Measurements from ENCODE around the gene TMEM185A.
"Not testable (repeated sequence)": the region's sequence is repeated elsewhere in the genome, so short reads cannot be mapped to it uniquely, and the experiment has no call there.

TMEM185A gene

DNA sequence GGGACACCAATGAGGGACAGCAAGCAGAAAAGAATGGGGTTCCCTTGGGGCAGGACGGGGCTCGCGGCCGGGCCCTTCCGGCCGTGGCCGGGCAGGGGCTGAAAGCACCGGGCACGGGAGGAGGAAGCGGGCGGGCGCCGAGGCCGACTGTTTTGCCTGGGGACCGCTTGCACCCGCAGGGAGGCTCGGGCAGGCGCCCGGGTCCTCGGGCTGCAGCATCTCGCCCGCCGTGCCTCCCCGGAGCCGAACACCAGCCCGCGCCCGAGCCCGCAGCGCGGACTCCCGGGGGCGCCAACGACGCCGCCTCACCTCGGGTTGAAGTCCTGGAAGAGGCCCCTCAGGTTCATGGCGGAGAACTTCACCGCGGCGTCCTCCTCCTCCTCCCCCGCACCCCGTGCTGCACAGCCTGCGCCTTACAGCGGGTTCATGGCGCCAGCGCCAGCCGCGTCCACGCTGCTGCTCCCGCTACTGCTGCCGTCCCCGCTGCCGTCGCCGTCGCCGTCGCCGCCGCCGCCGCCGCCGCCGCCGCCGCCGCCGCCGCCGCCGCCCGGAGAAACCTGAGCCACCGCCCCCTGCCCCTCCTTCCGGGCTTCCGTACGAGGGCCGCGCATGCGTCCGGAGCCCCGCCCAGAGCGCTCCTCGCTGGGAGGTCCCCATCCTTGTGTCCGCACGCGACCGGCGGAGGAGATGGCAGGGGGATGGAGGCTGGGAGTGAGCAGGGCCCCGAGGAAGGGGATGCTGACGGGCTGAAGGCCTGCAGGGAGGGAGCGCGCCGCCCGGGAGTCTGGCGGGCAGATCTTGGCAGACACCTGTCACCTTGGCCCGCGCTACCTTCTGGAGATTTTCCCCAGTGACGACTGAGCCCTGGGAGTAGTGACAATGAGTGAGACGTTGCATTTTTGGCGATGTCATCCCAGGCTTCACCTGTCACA lies at the start of gene TMEM185A:
TSS of gene TMEM185A (minus strand) at position 559 of the 932 bp plus-strand sequence. CDS start at position 347, 212 bp downstream.
- peak; percentile 52 for DNase-seq (ENCODE audit: low read depth)

DNA sequence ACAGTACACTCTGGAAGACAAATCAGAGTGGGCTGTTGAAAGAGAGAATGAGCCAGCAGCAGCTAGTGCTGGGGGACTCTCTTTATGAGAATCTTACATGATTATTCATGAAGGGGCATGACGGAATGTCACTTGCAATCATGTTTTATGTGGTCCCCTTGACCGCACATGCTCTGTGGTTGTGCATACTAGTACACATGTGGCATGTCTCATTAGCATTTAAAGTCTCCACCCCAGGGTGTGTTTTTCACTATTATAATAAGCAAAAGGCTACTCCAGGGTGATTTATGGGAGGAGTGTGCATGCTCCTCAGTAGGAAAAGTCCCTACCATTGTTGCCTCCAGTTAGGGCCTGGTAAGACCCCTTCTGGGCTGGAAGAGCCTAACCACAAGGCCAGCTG lies 49.6 kb upstream of the TMEM185A start:
- DNase-seq (ENCODE audit: low read depth) = no peak

DNA sequence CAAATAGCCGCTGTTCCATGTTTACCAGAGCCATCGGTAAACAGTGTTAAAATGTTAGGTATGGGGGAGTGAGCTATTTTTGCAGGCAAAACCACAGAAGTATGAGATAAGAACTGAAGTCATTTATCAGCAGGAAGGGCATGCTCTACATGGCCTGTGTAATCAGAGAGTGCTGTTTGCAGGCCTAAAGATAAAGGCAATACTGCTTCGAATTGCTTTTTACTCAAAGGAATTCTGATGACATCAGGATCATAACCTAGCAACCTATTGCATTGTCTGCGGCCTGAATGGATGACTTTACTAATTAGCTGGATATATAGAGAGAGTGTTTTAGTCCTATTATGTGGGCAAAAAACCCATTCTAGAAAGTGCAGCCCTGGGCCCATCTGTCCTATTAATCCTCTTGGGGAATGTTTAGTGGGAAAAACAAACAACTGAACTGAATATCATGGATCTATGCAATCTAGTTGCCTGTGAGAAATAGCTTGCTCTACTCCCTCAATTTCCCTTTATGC lies 47.6 kb upstream of the TMEM185A start:
- DNase-seq (ENCODE audit: low read depth) = not testable (repeated sequence)

DNA sequence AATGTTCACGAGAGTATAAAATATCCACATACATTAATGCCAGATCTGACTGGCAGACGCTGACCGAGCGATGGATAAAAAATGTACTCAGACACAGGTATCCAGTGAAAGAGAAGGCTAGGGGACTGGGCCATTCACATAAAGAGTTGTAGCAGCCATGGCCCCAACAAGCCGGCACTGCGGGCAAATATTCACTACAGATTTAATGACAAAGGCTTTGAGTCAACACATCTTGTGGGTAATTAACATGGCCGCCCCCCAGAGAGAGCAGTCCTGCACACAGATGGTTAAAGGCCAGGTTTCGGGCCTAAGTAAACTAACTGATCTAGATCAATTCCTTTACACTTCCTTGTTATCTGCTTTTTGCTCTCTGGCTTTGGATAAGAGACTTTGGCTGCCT lies 44.0 kb upstream of the TMEM185A start:
- DNase-seq (ENCODE audit: low read depth) = not testable (repeated sequence)

DNA sequence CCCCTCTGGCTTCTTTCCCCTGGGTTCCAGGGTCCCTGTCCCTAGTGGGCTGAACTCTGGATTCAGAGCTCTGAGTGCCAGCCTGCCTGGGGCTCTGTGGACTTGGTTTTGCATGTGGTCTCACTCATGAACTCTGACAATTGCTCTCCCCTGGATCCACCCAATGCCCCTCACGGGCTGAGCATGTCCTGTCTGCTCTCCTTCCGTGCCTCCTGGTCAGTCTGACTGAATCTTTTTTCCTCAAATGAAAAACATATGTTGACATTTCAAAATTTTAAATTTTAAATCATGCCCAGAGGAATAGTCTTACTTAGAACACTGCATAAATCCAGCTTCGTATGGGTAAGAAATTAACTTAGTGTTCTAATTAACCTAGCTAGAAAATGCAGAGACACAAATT lies 43.5 kb upstream of the TMEM185A start:
- DNase-seq (ENCODE audit: low read depth) = not testable (repeated sequence)

DNA sequence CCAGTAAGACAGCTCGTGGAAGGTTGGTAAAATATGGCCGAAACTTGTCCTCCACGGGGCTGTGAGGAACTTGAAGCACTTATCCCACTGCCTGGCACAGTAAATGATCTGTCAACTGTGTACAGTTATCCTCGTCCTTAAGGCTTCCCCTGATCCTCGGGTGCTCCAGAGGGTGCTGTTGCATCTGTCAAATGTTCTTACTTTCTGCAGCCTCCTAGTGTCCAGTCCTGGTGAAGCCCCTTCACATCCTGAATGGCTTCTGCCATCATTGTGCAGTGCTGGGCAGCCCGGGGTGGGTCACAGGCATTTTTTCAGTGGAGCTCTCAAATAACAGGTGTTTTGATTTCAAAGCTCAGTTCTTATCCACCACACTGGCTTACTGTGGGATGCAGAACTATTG lies 29.0 kb upstream of the TMEM185A start:
- DNase-seq (ENCODE audit: low read depth) = not testable (repeated sequence)

DNA sequence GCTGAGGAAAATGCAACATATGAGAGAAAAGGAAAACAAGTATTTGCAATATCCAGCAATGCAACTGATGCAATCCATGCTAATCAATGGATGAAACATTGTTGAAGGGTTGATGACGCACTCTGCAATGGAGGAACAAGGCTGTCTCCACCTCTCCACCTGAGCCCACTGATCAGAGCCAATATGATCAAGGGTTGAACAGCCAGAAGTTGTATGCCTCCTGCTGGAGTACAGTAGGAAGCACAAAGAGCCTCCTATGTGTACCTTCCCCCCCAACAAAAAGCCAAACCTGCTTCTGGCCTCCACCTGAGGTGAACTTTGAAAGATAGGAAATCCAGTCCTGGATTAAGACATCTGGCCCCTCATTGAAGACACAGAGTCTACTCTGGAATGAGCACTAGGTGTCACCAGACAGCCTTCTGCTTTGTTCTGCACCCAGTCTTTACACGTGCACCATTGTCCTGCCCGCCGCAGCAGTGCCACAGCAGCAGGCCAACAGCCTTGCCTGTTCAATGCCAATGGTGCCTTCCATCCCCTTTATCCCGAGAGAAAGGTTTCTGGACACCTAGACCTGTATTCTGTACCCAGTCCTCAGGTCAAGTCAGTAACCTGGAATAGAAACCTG lies 24.8 kb upstream of the TMEM185A start:
- not testable (repeated sequence) for DNase-seq (ENCODE audit: low read depth)

DNA sequence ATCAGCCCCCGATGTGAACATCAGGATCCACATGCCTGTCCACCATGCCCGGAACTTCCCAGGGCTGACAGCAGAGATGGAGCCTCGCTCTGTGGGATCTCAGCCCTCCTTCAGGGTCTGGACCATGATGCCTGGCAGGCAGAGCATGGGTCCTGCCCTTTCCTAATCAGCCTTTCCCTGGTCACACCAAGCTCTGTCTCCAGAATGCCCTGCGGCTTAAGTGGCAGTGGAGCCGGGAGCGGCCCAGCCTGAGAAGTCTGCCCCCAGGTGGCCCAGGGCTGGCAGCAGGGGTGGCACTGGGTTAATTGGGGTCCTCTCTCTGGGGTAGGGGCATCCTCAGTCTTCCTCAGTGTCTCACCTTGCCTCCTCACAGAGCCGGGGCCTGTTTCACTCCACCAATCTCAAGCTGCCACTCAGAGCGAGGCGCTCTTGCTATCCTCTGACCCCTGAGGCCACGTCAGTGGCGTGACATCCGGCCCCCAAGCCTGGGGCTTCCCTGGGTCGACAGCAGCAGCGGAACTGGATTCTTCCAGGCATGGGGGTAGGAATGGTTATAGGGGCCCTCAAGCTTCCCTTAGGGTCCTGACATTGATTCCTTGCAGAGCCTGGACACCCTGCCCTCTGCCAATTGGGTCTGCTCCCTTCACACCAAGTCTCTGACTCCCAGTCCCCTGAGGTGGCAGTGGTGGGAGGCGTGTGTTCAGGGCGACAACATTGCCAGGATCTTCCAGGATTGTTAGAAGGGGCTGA lies 20.8 kb upstream of the TMEM185A start:
- DNase-seq (ENCODE audit: low read depth) = no peak

DNA sequence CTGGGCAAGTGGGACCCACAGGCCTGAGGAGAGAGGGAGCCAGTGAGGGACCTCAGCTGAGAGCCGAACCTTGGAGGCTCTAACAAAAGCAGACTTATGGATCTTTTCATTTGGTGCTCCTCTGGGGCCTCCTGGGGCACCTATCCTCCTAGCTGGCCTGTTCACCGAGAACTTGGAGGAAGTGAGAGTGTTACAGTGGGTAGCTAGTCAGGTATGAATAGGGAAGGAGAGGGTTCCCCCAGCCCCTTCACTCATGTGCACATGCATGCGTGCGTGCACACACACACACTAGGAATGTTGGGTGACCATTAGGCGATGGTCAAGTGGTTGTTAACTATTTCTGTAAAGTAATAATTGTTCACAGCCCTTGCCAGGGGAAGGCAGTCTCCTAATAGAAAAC lies 18.6 kb upstream of the TMEM185A start:
- DNase-seq (ENCODE audit: low read depth) = no peak

DNA sequence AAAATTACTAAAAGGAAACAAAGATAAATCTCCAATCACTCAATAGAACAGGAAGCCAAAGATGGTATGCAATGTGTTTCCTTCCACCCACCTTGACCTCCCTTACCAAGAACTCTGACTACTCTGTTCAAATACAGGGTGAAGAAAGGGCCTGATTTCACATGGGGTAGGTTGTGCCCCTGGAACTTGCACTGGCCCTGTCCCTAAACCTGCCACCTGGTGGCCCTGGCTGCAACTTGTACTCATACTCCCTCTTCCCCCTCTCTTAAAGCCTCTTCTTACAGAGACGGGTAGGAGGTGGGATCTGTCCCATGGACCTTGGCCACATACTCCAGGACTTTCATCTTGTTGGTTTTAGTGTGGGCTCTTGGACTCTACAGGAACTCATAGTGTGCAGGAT lies 17.3 kb upstream of the TMEM185A start:
- DNase-seq (ENCODE audit: low read depth) = no peak

DNA sequence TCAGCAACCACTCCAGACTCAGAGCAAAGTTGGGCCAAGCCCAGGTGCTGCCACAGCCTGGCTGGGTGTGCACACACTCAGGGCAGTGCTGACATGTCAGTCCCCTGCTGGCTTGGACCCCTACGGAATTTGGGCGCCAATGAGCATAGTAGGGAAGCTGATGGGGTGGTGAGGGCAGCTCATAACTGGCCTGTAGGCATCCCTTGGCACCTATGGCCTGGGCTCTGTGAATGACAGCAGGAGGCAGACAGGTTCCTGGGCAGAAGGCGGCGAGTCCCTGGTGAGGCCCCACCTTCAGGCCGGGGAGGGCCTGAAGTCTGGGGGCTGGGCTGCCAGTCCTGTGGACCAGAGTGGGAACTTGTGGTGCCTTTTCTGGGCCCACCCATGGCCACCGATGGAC lies 15.9 kb upstream of the TMEM185A start:
- DNase-seq (ENCODE audit: low read depth) = no peak

DNA sequence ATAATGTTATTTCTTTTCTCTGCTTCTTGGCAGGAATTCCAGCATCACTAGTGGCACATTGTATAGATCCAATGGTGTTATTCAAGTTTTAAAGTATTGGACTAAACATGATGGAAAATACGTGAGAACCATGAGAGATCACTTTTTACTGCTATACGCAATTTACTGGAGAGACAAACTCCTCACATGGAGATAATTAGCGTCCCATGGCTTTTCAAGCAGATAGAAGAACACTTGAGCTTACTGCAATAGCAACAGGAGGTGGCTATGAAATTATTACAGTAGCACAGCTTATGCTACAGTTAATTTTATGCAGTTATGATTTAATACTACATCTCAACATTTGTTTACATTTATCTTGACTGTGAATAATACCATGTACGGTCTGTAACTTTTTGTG lies 11.9 kb upstream of the TMEM185A start:
- no peak for DNase-seq (ENCODE audit: low read depth)

DNA sequence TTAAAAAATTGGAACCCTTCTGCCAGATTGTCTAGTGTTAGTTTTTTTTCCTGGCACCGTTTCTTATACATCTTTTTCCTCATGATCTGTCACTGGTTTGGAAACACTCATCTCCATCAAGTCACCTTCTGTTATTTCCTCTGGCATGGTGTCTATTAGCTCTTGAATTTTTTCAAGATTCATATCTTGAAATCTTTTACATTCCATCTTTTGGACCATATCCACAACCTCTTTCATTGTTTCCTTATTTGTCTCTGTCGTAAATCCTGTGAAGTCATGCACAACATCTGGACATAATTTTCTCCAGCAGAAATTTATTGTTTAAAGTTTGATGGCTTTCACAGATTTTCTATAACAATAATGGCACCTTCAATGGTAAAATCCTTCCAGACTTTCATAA lies 10.2 kb upstream of the TMEM185A start:
- DNase-seq (ENCODE audit: low read depth) = no peak

DNA sequence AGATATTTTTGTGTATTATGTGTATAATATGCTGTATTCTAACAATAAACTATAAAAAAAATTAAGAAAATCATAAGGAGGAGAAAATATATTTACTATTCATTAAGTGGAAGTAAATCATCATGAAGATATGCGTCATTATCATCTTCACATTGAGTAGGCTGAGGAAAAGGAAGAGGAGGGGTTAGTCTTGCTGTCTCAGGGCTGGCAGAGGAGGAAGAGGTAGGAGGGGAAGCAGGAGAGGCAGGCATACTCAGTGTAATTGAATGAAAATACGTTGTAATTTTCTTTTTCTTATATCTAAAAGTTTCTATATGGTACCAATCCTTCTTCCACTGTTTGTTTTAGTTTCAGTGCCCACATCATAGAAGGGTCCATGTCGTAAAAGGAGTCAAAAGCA lies 9.8 kb upstream of the TMEM185A start:
- DNase-seq (ENCODE audit: low read depth) = no peak

DNA sequence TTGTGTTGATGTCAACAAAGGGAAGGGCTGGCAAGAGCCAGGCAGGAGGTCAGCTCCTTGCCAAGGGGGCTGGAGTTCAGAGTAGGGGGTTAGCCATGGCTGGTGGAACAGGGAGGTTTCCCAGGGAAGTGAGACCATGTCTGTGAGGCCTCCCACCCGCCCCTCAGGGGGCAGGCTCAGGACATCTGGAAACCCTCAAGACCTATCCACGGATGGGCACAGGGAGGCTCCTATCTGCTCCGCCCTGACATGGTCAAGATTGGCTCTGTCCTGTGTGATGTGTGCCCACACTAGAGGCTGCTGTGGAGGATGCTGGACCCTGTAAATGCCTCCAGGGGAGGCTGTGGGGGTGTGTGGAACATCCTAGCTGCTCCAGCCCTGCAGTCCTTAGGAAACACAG lies 8.0 kb upstream of the TMEM185A start:
- no peak for DNase-seq (ENCODE audit: low read depth)

DNA sequence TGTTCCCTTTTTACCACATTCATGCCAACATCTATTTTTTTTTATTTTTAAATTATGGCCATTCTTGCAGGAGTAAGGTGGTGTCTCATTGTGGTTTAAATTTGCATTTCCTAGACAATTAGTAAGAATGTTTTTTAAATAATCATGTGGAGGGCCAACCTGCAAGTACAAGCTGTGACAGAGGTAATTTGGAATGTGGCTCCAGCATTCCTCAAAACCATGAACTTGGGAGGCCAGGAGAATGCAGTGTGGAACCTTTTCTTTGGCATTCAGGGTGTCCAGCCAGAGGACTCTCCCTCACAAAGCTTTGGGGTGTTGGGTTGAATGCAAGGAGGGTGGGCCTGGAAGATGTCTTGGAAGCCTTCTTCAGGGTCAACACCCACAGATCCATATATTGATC lies 7.3 kb upstream of the TMEM185A start:
- no peak for DNase-seq (ENCODE audit: low read depth)

DNA sequence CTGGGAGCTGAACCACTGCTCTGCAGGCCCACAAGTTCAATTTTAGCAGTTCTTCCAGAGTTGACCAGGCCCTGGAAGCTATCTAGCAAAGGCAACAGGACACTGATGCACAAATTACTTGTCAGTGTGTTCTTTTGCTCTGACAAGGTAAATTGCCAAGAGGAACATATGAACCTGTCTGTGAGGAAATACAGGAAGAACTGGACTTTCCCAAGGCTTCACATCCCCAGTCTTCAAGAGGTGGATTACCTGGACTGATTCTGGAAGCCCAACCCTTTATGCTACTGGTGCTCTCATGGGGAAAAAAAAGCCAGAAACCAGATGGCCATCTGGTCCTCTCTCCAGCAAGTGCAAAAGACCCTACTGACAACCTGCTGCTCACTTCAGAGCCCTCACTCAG lies 1.9 kb upstream of the TMEM185A start:
- DNase-seq (ENCODE audit: low read depth) = no peak

DNA sequence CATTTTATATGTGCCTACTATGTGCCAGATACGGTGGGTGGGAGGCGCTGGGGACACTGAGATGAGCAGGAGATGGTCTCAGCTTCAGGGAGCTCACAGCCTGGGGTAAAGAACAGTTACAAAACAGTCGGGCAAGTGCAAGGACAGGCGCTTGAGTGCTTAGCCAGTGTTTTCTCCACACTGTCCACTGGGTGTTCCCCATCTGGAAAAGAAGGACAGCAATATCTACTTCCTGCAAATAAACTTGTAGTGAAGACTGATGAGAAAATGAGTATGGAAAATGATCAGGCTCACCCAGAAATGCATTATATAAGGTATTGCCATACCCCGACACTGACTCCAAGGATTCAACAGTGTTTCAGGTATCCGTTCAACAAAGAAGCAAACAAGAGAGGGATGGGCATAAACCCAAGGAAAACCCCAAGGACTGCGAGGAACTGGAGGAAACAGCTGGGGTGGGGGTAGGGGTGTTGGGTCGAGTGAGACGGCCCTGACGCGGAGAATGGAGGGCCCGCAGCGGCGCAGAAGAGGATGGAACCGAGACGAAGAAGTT lies 835 bp downstream of the TMEM185A start:
- DNase-seq (ENCODE audit: low read depth) = no peak

DNA sequence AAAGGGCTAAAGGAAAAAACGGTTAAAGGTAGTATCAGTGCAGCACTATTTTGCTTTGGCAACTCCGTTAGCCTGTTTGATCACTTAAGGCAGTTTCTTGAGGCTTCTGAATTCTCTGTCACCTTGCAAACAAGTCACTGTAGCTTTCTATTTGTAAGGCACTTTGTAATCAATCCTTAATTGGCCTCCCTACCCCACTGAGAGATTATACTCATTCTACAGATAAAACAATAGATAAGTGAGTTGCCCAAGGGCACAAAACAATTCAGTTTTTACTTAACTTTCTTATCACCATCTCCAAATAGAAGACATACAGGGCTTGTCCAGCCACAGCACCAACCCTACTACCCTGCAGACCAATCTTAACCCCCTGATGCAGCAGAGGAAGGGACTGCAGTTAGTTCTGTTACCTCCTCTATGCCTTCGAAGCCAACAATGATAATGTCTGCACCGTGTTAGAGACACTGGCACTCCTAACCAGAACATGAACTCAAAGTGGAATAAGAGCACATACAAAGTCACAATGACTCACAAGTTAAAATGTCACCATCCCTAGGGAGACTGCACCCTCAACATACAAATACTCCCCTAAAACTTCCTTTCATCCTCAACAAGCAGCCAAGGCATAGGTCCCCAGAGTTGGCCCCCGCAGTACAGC lies 1.7 kb downstream of the TMEM185A start:
- no peak for DNase-seq (ENCODE audit: low read depth)

DNA sequence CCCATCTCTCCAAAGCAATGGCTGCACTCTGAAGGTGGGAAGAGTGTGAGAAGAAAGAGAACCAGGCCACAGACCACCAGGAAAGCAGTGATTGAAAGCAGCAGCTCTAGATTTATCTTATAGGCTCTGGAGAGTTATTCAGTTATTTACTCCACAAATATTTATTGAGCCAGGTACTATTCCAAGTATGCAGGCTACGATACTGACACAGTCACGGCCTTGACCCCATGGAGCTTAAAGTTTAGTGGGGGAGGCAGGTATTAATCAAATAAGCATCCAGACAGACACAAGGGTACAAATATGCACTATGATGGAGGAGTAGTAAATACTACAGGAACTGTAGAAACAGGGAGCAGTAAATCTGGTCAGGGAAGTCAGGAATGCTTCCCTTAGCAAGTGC lies 2.8 kb downstream of the TMEM185A start:
- no peak for DNase-seq (ENCODE audit: low read depth)

DNA sequence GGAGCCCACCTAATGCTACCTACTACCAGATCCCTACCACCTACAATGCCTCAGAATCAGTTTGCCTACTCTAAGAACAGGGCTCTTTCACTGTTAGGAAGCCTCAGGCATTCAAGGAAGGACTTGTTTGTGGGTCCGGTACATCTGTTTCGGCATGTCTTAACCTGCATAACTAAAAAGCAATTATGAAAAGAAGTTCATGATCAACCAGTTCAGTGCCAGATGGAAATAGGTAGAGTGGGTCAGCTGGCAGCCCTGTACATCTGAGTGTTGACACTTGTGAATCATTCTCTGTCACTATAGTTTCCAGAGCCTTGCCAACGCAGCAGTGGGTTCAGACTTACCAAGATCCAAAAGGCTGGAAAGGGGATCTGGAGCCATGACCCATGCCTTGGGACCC lies 3.3 kb downstream of the TMEM185A start:
- DNase-seq (ENCODE audit: low read depth) = no peak

DNA sequence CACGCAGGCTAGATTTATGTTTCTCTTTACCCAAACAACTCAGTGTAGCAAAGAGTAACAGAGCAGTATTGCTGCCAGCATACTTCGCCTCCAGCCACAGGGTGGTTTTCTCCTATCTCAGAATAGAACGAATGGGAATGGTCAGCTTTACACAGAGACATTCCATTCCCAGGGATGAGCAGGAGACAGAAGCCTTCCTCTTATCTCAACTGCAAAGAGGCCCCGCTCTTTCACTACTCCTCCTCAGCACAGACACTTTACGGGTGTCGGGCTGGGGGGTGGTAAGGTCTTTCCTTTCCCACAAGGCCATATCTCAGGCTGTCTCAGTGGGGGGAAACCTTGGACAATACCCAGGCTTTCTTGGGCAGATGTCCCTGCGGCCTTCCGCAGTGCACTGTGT lies 4.8 kb downstream of the TMEM185A start:
- DNase-seq (ENCODE audit: low read depth) = not testable (repeated sequence)
